Amygdala (tissue), 56 donors: ENCODE results near the gene SEPTIN11.
"Not testable (repeated sequence)": the region's sequence is repeated elsewhere in the genome, so short reads cannot be mapped to it uniquely, and the experiment has no call there.

Source experiments
- DNase-seq, 56 donors: peaks; one replicate each; lab custom pipeline; 2025; lab: John Stamatoyannopoulos, UW

SEPTIN11 gene

GRCh38 chr4:76951672-76952010 is 2.1 kb downstream of the SEPTIN11 start:
- no peak for DNase-seq

GRCh38 chr4:76952071-76952470 is 2.5 kb downstream of the SEPTIN11 start:
- DNase-seq = no peak

- DNase-seq = no peak
Observed at GRCh38 chr4:76952656-76953582, 3.4 kb downstream of the SEPTIN11 start.

- DNase-seq = no peak
Observed at GRCh38 chr4:76953956-76954355, 4.4 kb downstream of the SEPTIN11 start.

GRCh38 chr4:76954489-76954888 is 4.9 kb downstream of the SEPTIN11 start:
- no peak for DNase-seq

- DNase-seq = no peak
Observed at GRCh38 chr4:76955182-76955581, 5.6 kb downstream of the SEPTIN11 start.

GRCh38 chr4:76957004-76957738 is 7.6 kb downstream of the SEPTIN11 start:
- DNase-seq = no peak

- no peak for DNase-seq
Observed at GRCh38 chr4:76958891-76959290, 9.3 kb downstream of the SEPTIN11 start.

GRCh38 chr4:76960014-76960413 is 10.5 kb downstream of the SEPTIN11 start:
- DNase-seq = no peak

GRCh38 chr4:76962406-76963130 is 13.0 kb downstream of the SEPTIN11 start:
- DNase-seq = no peak

GRCh38 chr4:76963131-76963750 is 13.7 kb downstream of the SEPTIN11 start:
- DNase-seq = no peak

- DNase-seq = not testable (repeated sequence)
Observed at GRCh38 chr4:76963927-76964326, 14.4 kb downstream of the SEPTIN11 start.

- no peak for DNase-seq
Observed at GRCh38 chr4:76964769-76965168, 15.2 kb downstream of the SEPTIN11 start.

GRCh38 chr4:76965866-76966579 is 16.5 kb downstream of the SEPTIN11 start:
- no peak for DNase-seq

- DNase-seq = no peak
Observed at GRCh38 chr4:76968937-76969336, 19.4 kb downstream of the SEPTIN11 start.

GRCh38 chr4:76969495-76969894 is 19.9 kb downstream of the SEPTIN11 start:
- DNase-seq = no peak

GRCh38 chr4:76969941-76970529 is 20.5 kb downstream of the SEPTIN11 start:
- no peak for DNase-seq

GRCh38 chr4:76972306-76972705 is 22.8 kb downstream of the SEPTIN11 start:
- no peak for DNase-seq

GRCh38 chr4:76974150-76974549 is 24.6 kb downstream of the SEPTIN11 start:
- DNase-seq = no peak

- no peak for DNase-seq
Observed at GRCh38 chr4:76977113-76977512, 27.6 kb downstream of the SEPTIN11 start.
